OCI-LY1 (cell line): ENCODE measurements around the gene LGR4.

Experiments used
- H2AFZ ChIP-seq: fragments of 200-600 bp; sonication (generic), shearing (Covaris generic); 2 replicates; pipeline ENCODE4 v1.6.0; 2014; ENCODE audit warnings: antibody characterized with exemption, mild to moderate bottlenecking, low read length
- H3F3A ChIP-seq: fragments of 200-600 bp; sonication (generic), shearing (Covaris generic); 2 replicates; pipeline ENCODE4 v1.6.0; 2014; ENCODE audit warnings: mild to moderate bottlenecking, antibody characterized with exemption, low read length, moderate library complexity; ENCODE audit not compliant: insufficient read depth
- H3K27ac ChIP-seq: fragments of 200-600 bp; sonication (generic); 2 replicates; pipeline ENCODE4 v1.5.1; 2014; ENCODE audit warnings: low read length, mixed run types, mild to moderate bottlenecking, low read depth; ENCODE audit not compliant: poor library complexity, severe bottlenecking
- H3K27me3 ChIP-seq: fragments of 200-600 bp; sonication (generic); 2 replicates; pipeline ENCODE4 v1.6.0; 2014; ENCODE audit warnings: antibody characterized with exemption, mild to moderate bottlenecking, low read length, moderate library complexity; ENCODE audit not compliant: insufficient read depth
- H3K36me3 ChIP-seq: fragments of 200-600 bp; sonication (generic); 2 replicates; pipeline ENCODE4 v1.6.1; 2014; ENCODE audit warnings: mild to moderate bottlenecking, antibody characterized with exemption, low read length, moderate library complexity, mixed read lengths; ENCODE audit not compliant: insufficient read depth
- H3K4me1 ChIP-seq: fragments of 200-600 bp; sonication (generic); 2 replicates; pipeline ENCODE4 v1.5.1; 2014; ENCODE audit warnings: mild to moderate bottlenecking, low read length, moderate library complexity; ENCODE audit not compliant: insufficient read depth, severe bottlenecking
- H3K4me2 ChIP-seq: fragments of 200-600 bp; sonication (generic), shearing (Covaris generic); 2 replicates; pipeline ENCODE4 v1.6.1; 2014; ENCODE audit warnings: low read length
- H3K4me3 ChIP-seq: fragments of 200-600 bp; sonication (generic); 2 replicates; pipeline ENCODE4 v1.5.1; 2014; ENCODE audit warnings: low read length, low read depth, mild to moderate bottlenecking, mixed read lengths; ENCODE audit not compliant: poor library complexity, severe bottlenecking
- H3K79me2 ChIP-seq: fragments of 200-600 bp; shearing (Covaris generic); 2 replicates; pipeline ENCODE4 v1.6.1; 2016; ENCODE audit warnings: mixed run types, low read length, mixed read lengths; ENCODE audit not compliant: insufficient read depth
- H3K9ac ChIP-seq: fragments of 200-600 bp; sonication (generic), shearing (Covaris generic); 2 replicates; pipeline ENCODE4 v1.6.1; 2014; ENCODE audit warnings: mild to moderate bottlenecking, low read length, mixed read lengths
- H3K9me2 ChIP-seq: fragments of 200-600 bp; sonication (generic), shearing (Covaris generic); 2 replicates; pipeline ENCODE4 v1.6.1; 2014; ENCODE audit warnings: low read depth, mild to moderate bottlenecking, low read length, mixed read lengths
- H3K9me3 ChIP-seq: fragments of 200-600 bp; shearing (Covaris generic); 2 replicates; pipeline ENCODE4 v1.6.1; 2014; ENCODE audit warnings: low read length, mixed read lengths
- H4K20me1 ChIP-seq: fragments of 200-600 bp; sonication (generic), shearing (Covaris generic); 2 replicates; pipeline ENCODE4 v1.6.0; 2016; ENCODE audit warnings: mild to moderate bottlenecking, low read length; ENCODE audit not compliant: insufficient read depth
- EZH2 ChIP-seq: fragments of 200-600 bp; sonication (generic), shearing (Covaris generic); IDR thresholded peaks from 2 replicates; pipeline ENCODE4 v1.8.0; 2017; ENCODE audit warnings: borderline replicate concordance, mixed run types, mild to moderate bottlenecking, antibody characterized with exemption, low read length, moderate library complexity, mixed read lengths
- TF ChIP-seq, protein P1 (sequence below): fragments of 200-600 bp; sonication (generic), shearing (Covaris generic); IDR thresholded peaks from 2 replicates; pipeline ENCODE4 v1.5.1; 2017; ENCODE audit warnings: mild to moderate bottlenecking, antibody characterized with exemption, low read length, moderate library complexity, mixed read lengths

LGR4 gene

GRCh38 chr11:27440090-27440489 lies 32.5 kb downstream of the LGR4 start:
- H3K9ac ChIP-seq, result no peak overlapping the region
- H3K9me2 ChIP-seq, result no peaks in the 10 kb centered on the region
- no peaks in the 10 kb centered on the region for H4K20me1 ChIP-seq
- TF ChIP-seq, protein P1, sequence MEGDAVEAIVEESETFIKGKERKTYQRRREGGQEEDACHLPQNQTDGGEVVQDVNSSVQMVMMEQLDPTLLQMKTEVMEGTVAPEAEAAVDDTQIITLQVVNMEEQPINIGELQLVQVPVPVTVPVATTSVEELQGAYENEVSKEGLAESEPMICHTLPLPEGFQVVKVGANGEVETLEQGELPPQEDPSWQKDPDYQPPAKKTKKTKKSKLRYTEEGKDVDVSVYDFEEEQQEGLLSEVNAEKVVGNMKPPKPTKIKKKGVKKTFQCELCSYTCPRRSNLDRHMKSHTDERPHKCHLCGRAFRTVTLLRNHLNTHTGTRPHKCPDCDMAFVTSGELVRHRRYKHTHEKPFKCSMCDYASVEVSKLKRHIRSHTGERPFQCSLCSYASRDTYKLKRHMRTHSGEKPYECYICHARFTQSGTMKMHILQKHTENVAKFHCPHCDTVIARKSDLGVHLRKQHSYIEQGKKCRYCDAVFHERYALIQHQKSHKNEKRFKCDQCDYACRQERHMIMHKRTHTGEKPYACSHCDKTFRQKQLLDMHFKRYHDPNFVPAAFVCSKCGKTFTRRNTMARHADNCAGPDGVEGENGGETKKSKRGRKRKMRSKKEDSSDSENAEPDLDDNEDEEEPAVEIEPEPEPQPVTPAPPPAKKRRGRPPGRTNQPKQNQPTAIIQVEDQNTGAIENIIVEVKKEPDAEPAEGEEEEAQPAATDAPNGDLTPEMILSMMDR, result no peak
- no peak for TF ChIP-seq EZH2
- H3K4me3 ChIP-seq, result no peak overlapping the region
- H2AFZ ChIP-seq, result no peak overlapping the region
- no peaks in the 10 kb centered on the region for H3K4me1 ChIP-seq
- H3K27ac ChIP-seq, result no peak overlapping the region
- H3K27me3 ChIP-seq, result no peaks in the 10 kb centered on the region
- no peaks in the 10 kb centered on the region for H3F3A ChIP-seq
- H3K9me3 ChIP-seq, result no peaks in the 10 kb centered on the region
- H3K4me2 ChIP-seq, result no peak overlapping the region
- H3K36me3 ChIP-seq, result no peaks in the 10 kb centered on the region
- no peaks in the 10 kb centered on the region for H3K79me2 ChIP-seq

DNA sequence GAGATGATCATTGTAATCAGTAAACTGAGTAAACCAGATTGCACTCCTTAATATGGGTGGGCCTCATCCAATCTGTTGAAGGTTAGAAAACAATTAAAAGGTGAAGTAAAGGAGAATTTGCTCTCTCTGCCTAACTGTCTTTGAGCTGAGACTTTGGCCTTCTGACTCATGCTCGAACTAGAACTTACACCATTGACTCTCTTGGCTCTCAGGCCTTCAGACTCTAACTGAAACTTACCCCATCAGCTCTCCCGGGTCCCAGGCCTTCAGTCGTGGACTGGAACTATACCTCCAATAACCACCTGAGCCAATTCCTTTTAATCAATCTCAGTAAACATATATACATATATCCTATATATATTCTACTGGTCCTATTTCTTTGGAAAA lies 34.0 kb downstream of the LGR4 start:
- no peak overlapping the region for H3K4me2 ChIP-seq
- H3F3A ChIP-seq, result no peaks in the 10 kb centered on the region
- H2AFZ ChIP-seq, result no peak overlapping the region
- H3K4me3 ChIP-seq, result no peak overlapping the region
- TF ChIP-seq EZH2, result no peak
- TF ChIP-seq, protein P1, result no peak
- no peaks in the 10 kb centered on the region for H3K4me1 ChIP-seq
- no peaks in the 10 kb centered on the region for H3K9me2 ChIP-seq
- H3K9ac ChIP-seq, result no peak overlapping the region
- no peak overlapping the region for H3K27ac ChIP-seq
- no peaks in the 10 kb centered on the region for H3K79me2 ChIP-seq
- no peaks in the 10 kb centered on the region; the same call in 1 of the 2 replicates for H3K27me3 ChIP-seq
- no peaks in the 10 kb centered on the region for H4K20me1 ChIP-seq
- no peaks in the 10 kb centered on the region for H3K36me3 ChIP-seq
- H3K9me3 ChIP-seq, result no peaks in the 10 kb centered on the region

DNA sequence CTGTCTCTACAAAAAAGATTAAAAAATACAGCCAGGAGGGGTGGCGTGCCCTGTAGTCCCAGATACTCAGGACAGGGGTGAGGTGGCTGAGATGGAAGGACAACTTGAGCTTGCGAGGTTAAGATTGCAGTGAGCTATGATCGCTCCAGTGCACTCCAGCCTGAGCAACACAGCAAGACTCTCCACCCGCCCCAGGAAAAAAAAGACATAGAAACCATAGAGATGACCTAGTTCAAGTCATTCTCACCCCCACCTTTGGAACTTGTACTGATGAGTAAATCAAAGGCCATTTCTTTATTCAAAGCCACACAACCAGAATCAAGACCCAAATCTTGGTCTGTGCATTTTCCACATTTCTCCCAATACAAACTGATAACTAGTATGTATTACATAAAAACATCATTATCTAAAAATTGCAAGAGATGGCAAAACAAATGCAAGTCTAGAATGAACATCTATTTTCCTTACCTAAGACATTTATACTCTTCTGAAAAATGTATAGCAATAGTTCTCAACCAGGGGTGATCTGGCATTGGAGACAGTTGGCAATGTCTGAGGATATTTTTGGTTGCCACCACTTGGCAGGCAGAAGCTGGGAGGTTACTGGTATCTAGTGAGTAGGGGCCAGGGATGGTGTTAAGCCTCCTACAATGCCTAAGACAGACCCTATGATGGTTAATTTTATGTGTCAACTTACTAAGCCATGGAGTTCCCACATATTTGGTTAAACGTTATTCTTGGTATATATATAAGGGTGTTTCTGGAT lies 34.6 kb downstream of the LGR4 start:
- no peaks in the 10 kb centered on the region for H4K20me1 ChIP-seq
- no peaks in the 10 kb centered on the region for H3K4me1 ChIP-seq
- no peak overlapping the region for H3K4me2 ChIP-seq
- no peaks in the 10 kb centered on the region; the same call in 1 of the 2 replicates for H3K27me3 ChIP-seq
- H3K9me2 ChIP-seq, result no peaks in the 10 kb centered on the region
- H3K27ac ChIP-seq, result no peak overlapping the region
- no peaks in the 10 kb centered on the region for H3K79me2 ChIP-seq
- H3K36me3 ChIP-seq, result no peaks in the 10 kb centered on the region
- H3K9ac ChIP-seq, result no peak overlapping the region
- TF ChIP-seq, protein P1, result no peak
- no peak for TF ChIP-seq EZH2
- no peaks in the 10 kb centered on the region for H3K9me3 ChIP-seq
- no peak overlapping the region for H3K4me3 ChIP-seq
- H3F3A ChIP-seq, result no peaks in the 10 kb centered on the region
- H2AFZ ChIP-seq, result no peak overlapping the region
